Ectodermal cell (in vitro differentiated cells): ENCODE data around the gene RPL18.

Experiments
- H3K27ac ChIP-seq: 2 replicates; pipeline ENCODE4 v1.7.0; 2013; ENCODE audit warnings: mild to moderate bottlenecking, low read depth, low read length; ENCODE audit not compliant: insufficient read depth, poor library complexity, severe bottlenecking
- H3K27me3 ChIP-seq: 2 replicates; pipeline ENCODE4 v1.7.0; 2013; ENCODE audit warnings: mild to moderate bottlenecking, low read length; ENCODE audit not compliant: insufficient read depth, control insufficient read depth, poor library complexity, severe bottlenecking
- H3K36me3 ChIP-seq: one replicate; pipeline ENCODE4 v1.7.0; 2013; ENCODE audit warnings: low read length; ENCODE audit not compliant: control insufficient read depth, insufficient read depth
- H3K4me1 ChIP-seq: one replicate; pipeline ENCODE4 v1.7.0; 2013; ENCODE audit warnings: low read length; ENCODE audit not compliant: control insufficient read depth, insufficient read depth
- H3K4me3 ChIP-seq: 2 replicates; pipeline ENCODE4 v1.7.0; 2013; ENCODE audit warnings: low read depth, low read length, control low read depth; ENCODE audit not compliant: insufficient read depth
- H3K9me3 ChIP-seq: 2 replicates; pipeline ENCODE4 v1.7.0; 2013; ENCODE audit warnings: mild to moderate bottlenecking, low read length, moderate library complexity; ENCODE audit not compliant: control insufficient read depth
- WGBS, 2 experiments: methylation state at CpG; one replicate each; pipeline ENCODE4 v1.1.7; 2013; ENCODE audit warnings: missing lambda C conversion rate in 2 of 2; 5-methylcytosine and 5-hydroxymethylcytosine counted together

The RPL18 gene

GRCh38 chr19:48644839-48645619 is 26.1 kb upstream of the RPL18 start:
- peak overlapping the region; percentile 57 for H3K4me3 ChIP-seq
- WGBS, 2 experiments, result 0 to 1% methylated on average over 23 to 25 of the region's 25 CpGs
- H3K9me3 ChIP-seq, result no peaks in the 10 kb centered on the region
- no peaks in the 10 kb centered on the region for H3K36me3 ChIP-seq
- no peaks in the 10 kb centered on the region for H3K27me3 ChIP-seq
- H3K27ac ChIP-seq, result peak overlapping the region; percentile 89
- peaks cover 4% of the 10 kb centered on the region for H3K4me1 ChIP-seq

- Histone ChIP-seq H3K4me3 (peak overlapping the region; percentile 57), H3K27ac (no peak overlapping the region), H3K9me3 (no peaks in the 10 kb centered on the region), H3K4me1 (peaks cover 4% of the 10 kb centered on the region), H3K27me3 (no peaks in the 10 kb centered on the region), H3K36me3 (no peaks in the 10 kb centered on the region)
- WGBS, 2 experiments, result 45 to 62% methylated on average over 4 of the region's 4 CpGs
Observed at GRCh38 chr19:48644355-48644754, 25.4 kb upstream of the RPL18 start.

GRCh38 chr19:48642862-48643261 is 23.9 kb upstream of the RPL18 start:
- Histone ChIP-seq H3K4me3 (no peak overlapping the region), H3K4me1 (peaks cover 11% of the 10 kb centered on the region), H3K27me3 (no peaks in the 10 kb centered on the region), H3K27ac (no peak overlapping the region), H3K9me3 (no peaks in the 10 kb centered on the region), H3K36me3 (no peaks in the 10 kb centered on the region)
- WGBS, 2 experiments, result 94 to 95% methylated on average over 5 of the region's 5 CpGs

GRCh38 chr19:48641850-48642249 is 22.9 kb upstream of the RPL18 start:
- Histone ChIP-seq H3K4me1 (peaks cover 11% of the 10 kb centered on the region), H3K27ac (no peak overlapping the region), H3K36me3 (no peaks in the 10 kb centered on the region), H3K9me3 (no peaks in the 10 kb centered on the region), H3K4me3 (no peak overlapping the region), H3K27me3 (no peaks in the 10 kb centered on the region)
- WGBS, 2 experiments, result 91 to 98% methylated on average over 2 of the region's 2 CpGs

- peaks cover 10% of the 10 kb centered on the region for H3K27me3 ChIP-seq
- no peaks in the 10 kb centered on the region for H3K36me3 ChIP-seq
- H3K4me3 ChIP-seq, result no peak overlapping the region
- 89% methylated on average over 33 of the region's 33 CpGs for WGBS, 2 experiments
- H3K4me1 ChIP-seq, result peaks cover 16% of the 10 kb centered on the region
- no peaks in the 10 kb centered on the region for H3K9me3 ChIP-seq
- H3K27ac ChIP-seq, result no peak overlapping the region
Observed at GRCh38 chr19:48639483-48640375, 20.8 kb upstream of the RPL18 start.

GRCh38 chr19:48638831-48639381 is 19.9 kb upstream of the RPL18 start:
- 87 to 89% methylated on average over 16 of the region's 16 CpGs for WGBS, 2 experiments
- H3K27me3 ChIP-seq, result peaks cover 10% of the 10 kb centered on the region
- H3K4me1 ChIP-seq, result peaks cover 13% of the 10 kb centered on the region
- peak overlapping the region; percentile 67 for H3K27ac ChIP-seq
- H3K4me3 ChIP-seq, result peak overlapping the region; percentile 3
- H3K36me3 ChIP-seq, result no peaks in the 10 kb centered on the region
- H3K9me3 ChIP-seq, result no peaks in the 10 kb centered on the region

GRCh38 chr19:48637948-48638830 is 19.2 kb upstream of the RPL18 start:
- H3K36me3 ChIP-seq, result no peaks in the 10 kb centered on the region
- H3K4me3 ChIP-seq, result peak overlapping the region; percentile 38
- peak overlapping the region; percentile 95 for H3K27ac ChIP-seq
- WGBS, 2 experiments, result 13% methylated on average over 29 of the region's 29 CpGs
- H3K4me1 ChIP-seq, result peaks cover 13% of the 10 kb centered on the region
- H3K9me3 ChIP-seq, result no peaks in the 10 kb centered on the region
- H3K27me3 ChIP-seq, result peaks cover 10% of the 10 kb centered on the region

- Histone ChIP-seq H3K36me3 (no peaks in the 10 kb centered on the region), H3K4me3 (peak overlapping the region; percentile 75), H3K27me3 (peaks cover 10% of the 10 kb centered on the region), H3K27ac (peak overlapping the region; percentile 95), H3K9me3 (no peaks in the 10 kb centered on the region), H3K4me1 (peaks cover 13% of the 10 kb centered on the region)
- 0% methylated on average over 38 of the region's 38 CpGs for WGBS, 2 experiments
Observed at GRCh38 chr19:48637449-48637947, 18.5 kb upstream of the RPL18 start.

GRCh38 chr19:48636859-48637448 is 18.0 kb upstream of the RPL18 start, which contains the start of gene DBP:
Gene DBP, minus strand, starts transcription at chr19:48637379. Its CDS starts 385 bp downstream, at chr19:48636994.
- 1% methylated on average over 40 of the region's 40 CpGs for WGBS, 2 experiments
- Histone ChIP-seq H3K9me3 (no peaks in the 10 kb centered on the region), H3K4me3 (peak within 1 kb of the TSS; percentile 75), H3K4me1 (peaks cover 13% of the 10 kb centered on the region), H3K27me3 (peaks cover 10% of the 10 kb centered on the region), H3K36me3 (no peaks in the 10 kb centered on the region), H3K27ac (peak within 1 kb of the TSS; percentile 95)
